KMS-11 (cell line): ENCODE data around the gene ITGA8.

Source experiments
- H2AFZ ChIP-seq: fragments of 200-600 bp; sonication (generic); 2 replicates; pipeline ENCODE4 v1.6.1; 2016; ENCODE audit warnings: antibody characterized with exemption, mixed run types, low read depth
- H3K27ac ChIP-seq: fragments of 200-600 bp; sonication (generic); 2 replicates; pipeline ENCODE4 v1.6.1; 2016; ENCODE audit warnings: mild to moderate bottlenecking, mixed run types
- H3K27me3 ChIP-seq: fragments of 200-600 bp; sonication (generic); 2 replicates; pipeline ENCODE4 v1.6.1; 2017; ENCODE audit warnings: mild to moderate bottlenecking, low read depth, mixed run types, moderate library complexity; ENCODE audit not compliant: insufficient read depth
- H3K36me3 ChIP-seq: fragments of 200-600 bp; sonication (generic); 2 replicates; pipeline ENCODE4 v1.6.1; 2017; ENCODE audit warnings: mild to moderate bottlenecking, mixed run types; ENCODE audit not compliant: insufficient read depth
- H3K4me1 ChIP-seq: fragments of 200-600 bp; sonication (generic); 2 replicates; pipeline ENCODE4 v1.6.1; 2016; ENCODE audit warnings: mild to moderate bottlenecking, low read depth, mixed run types; ENCODE audit not compliant: poor library complexity, severe bottlenecking
- H3K4me2 ChIP-seq: fragments of 200-600 bp; sonication (generic); 2 replicates; pipeline ENCODE4 v1.7.0; 2016; ENCODE audit warnings: mild to moderate bottlenecking, mixed run types
- H3K4me3 ChIP-seq: fragments of 200-600 bp; sonication (generic); IDR thresholded peaks from 2 replicates; pipeline ENCODE4 v1.6.1; 2017; ENCODE audit warnings: low read depth, low read length, mixed read lengths; ENCODE audit not compliant: insufficient read depth
- H3K79me2 ChIP-seq: fragments of 200-600 bp; sonication (generic); 2 replicates; pipeline ENCODE4 v1.6.1; 2016; ENCODE audit warnings: low read depth, mixed run types; ENCODE audit not compliant: insufficient read depth
- H3K9ac ChIP-seq: fragments of 200-600 bp; sonication (generic); 2 replicates; pipeline ENCODE4 v1.6.1; 2016; ENCODE audit warnings: mild to moderate bottlenecking, mixed run types
- H4K20me1 ChIP-seq: fragments of 200-600 bp; sonication (generic); 2 replicates; pipeline ENCODE4 v1.6.1; 2016; ENCODE audit warnings: mild to moderate bottlenecking, mixed run types; ENCODE audit not compliant: insufficient read depth
- TF ChIP-seq, protein P1 (sequence below): fragments of 200-600 bp; sonication (generic); conservative IDR thresholded peaks from 2 replicates; pipeline ENCODE4 v1.6.1; 2017; ENCODE audit warnings: low read depth, mild to moderate bottlenecking, antibody characterized with exemption, low read length, moderate library complexity, mixed read lengths

ITGA8 gene

DNA sequence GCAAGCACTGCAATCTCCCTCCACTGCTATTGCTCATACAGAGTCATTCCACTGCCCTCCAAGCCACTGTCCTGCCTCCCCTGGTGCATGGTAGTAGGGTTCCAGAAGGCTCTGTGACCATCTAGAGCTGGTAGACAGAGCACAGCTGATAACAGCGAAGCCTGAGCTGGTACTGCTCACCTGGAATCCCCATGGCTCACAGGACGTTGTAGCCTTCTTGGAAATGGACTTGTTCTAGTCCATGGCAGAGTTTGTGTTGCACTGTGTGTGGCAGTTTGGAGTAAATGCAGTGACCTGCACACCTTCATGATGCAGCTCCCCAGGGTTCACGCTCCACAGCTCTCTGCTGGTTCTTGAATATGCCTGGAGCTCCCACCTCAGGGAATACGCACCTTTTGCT is 67.0 kb downstream of the ITGA8 start:
- no peak overlapping the region for H3K27ac ChIP-seq
- no peaks in the 10 kb centered on the region for H4K20me1 ChIP-seq
- no peaks in the 10 kb centered on the region for H3K79me2 ChIP-seq
- H3K36me3 ChIP-seq = no peaks in the 10 kb centered on the region
- no peak overlapping the region for H3K4me3 ChIP-seq
- no peak overlapping the region for H3K4me2 ChIP-seq
- H3K4me1 ChIP-seq = no peaks in the 10 kb centered on the region
- no peaks in the 10 kb centered on the region for H3K27me3 ChIP-seq
- TF ChIP-seq, protein P1, sequence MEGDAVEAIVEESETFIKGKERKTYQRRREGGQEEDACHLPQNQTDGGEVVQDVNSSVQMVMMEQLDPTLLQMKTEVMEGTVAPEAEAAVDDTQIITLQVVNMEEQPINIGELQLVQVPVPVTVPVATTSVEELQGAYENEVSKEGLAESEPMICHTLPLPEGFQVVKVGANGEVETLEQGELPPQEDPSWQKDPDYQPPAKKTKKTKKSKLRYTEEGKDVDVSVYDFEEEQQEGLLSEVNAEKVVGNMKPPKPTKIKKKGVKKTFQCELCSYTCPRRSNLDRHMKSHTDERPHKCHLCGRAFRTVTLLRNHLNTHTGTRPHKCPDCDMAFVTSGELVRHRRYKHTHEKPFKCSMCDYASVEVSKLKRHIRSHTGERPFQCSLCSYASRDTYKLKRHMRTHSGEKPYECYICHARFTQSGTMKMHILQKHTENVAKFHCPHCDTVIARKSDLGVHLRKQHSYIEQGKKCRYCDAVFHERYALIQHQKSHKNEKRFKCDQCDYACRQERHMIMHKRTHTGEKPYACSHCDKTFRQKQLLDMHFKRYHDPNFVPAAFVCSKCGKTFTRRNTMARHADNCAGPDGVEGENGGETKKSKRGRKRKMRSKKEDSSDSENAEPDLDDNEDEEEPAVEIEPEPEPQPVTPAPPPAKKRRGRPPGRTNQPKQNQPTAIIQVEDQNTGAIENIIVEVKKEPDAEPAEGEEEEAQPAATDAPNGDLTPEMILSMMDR = no peak
- H2AFZ ChIP-seq = no peak overlapping the region
- no peak overlapping the region for H3K9ac ChIP-seq

DNA sequence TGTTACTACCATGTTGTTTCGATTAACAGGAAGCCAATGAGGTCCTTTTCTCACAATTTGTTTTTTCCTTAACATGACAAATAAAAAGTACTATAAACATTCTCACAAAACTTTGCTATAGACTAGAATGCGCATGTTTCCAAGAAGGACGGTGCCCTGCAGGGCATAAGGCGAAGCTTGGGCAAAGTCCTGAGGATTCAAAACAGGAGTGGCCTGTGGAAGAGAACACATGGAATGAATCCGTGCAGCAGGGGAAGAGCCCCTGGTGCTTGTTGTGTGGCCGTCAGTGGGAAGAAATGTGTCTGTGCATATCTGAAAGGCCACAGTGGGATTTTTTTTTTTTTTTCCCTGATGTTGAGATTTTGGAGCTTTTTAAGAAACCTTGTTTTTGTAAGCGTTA is 67.6 kb downstream of the ITGA8 start:
- no peak overlapping the region for H3K27ac ChIP-seq
- no peak overlapping the region for H2AFZ ChIP-seq
- no peaks in the 10 kb centered on the region for H3K79me2 ChIP-seq
- TF ChIP-seq, protein P1 = no peak
- no peaks in the 10 kb centered on the region for H4K20me1 ChIP-seq
- H3K36me3 ChIP-seq = no peaks in the 10 kb centered on the region
- H3K4me1 ChIP-seq = no peaks in the 10 kb centered on the region
- no peaks in the 10 kb centered on the region for H3K27me3 ChIP-seq
- no peak overlapping the region for H3K9ac ChIP-seq
- H3K4me2 ChIP-seq = no peak overlapping the region
- no peak overlapping the region for H3K4me3 ChIP-seq

DNA sequence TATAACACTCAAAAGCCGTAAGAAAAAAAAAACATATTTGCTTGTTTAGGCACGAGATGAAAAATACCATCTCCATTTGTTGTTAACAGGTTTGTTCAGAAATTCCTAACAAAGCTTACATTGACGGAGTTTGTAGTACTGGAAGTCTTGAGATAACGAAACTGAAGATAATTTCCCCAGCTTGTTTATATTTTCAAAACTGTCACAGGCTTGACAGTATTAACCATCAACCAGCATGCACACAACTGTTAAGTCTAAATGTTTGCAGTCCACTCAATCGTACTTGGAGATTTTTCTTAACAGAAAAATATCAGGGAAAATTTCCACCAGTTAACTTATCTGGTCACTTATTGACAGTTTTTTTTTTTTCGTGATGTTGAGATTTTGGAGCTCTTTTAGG is 68.5 kb downstream of the ITGA8 start:
- Histone ChIP-seq H3K4me3 (no peak overlapping the region), H2AFZ (no peak overlapping the region), H3K4me1 (no peaks in the 10 kb centered on the region), H3K36me3 (no peaks in the 10 kb centered on the region), H3K79me2 (no peaks in the 10 kb centered on the region), H3K9ac (no peak overlapping the region), H3K27ac (no peak overlapping the region), H3K27me3 (no peaks in the 10 kb centered on the region), H3K4me2 (no peak overlapping the region), H4K20me1 (no peaks in the 10 kb centered on the region)
- TF ChIP-seq, protein P1 = no peak

DNA sequence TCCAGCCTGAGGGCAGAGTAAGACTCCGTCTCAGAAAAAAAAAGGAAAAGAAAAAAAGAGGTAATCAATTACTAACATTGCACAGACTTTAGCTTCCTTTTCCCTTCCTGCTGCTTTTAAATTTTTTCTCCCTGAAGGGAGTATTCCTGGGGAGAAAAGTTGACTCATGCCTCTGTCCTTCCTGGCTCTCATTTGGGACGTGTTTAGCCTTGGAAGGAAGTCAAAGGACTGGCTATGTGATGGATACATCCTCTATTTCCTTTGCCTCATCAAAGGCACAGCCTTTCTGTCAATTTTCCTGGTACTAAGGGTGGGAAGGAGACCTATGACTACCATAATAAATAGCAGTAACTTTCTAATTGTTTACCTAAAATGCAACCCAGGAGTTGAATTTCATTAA is 77.6 kb downstream of the ITGA8 start:
- TF ChIP-seq, protein P1 = no peak
- no peak overlapping the region for H3K27ac ChIP-seq

More for the DNA sequence above, 77.6 kb downstream of the ITGA8 start:
- Histone ChIP-seq H3K9ac (no peak overlapping the region), H2AFZ (no peak overlapping the region), H3K36me3 (no peaks in the 10 kb centered on the region), H3K4me3 (no peak overlapping the region), H4K20me1 (no peaks in the 10 kb centered on the region), H3K4me2 (no peak overlapping the region), H3K27me3 (no peaks in the 10 kb centered on the region), H3K4me1 (no peaks in the 10 kb centered on the region), H3K79me2 (no peaks in the 10 kb centered on the region)
